Activated CD8-positive, alpha-beta memory T cell treated with anti-CD3 and anti-CD28 coated beads for 4 hours (primary cell): ENCODE data around the gene CTSW.

Experiments
- DNase-seq, 2 donors: peaks; one replicate each; pipeline ENCODE4 v3.0.0-alpha.2; 2020; ENCODE audit warnings: low read depth in 2 of 2

CTSW gene

GRCh38 chr11:65855927-65856363, 23.7 kb upstream of the CTSW start:
- DNase-seq, result no peak

DNA sequence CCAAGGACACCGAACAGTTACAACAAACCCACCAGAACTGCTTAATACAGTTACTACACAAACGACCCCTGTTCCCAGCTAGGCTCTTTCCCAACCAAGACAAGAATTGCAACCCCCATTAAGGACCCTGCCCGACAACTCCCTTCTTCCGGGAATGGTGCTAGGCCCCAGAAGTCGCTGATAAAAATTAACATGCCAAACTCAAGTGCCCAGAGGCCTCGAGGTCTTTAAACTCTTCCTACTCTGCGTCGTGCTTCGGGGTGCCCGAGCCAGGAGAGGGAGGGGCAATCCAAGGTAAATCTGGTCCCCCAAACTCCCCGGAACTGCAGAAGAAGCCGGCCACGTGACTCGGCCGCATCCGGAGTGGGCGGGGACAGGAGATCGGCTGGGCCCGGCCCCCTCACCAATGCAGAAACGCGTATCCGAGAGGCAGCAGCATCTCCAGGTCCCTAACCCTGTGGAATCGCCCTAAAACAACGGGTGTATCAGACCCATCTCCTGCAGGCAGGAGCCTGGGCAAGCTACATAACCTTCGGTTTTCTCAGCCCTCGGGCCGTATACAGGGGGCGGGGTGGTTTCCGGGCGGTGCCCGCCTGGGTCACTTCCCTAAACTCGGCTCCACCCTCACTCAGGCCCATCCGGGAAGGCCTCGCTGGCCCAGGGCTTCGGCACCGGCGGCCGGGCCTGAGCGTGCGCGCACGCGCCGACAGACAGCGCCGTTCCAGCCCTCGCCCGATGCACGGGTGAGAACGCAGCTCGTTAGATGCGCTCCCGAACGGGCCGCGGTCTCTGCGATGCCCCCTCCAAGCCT, 22.7 kb upstream of the CTSW start:
- DNase-seq, result peak; percentile 68 to 73

DNA sequence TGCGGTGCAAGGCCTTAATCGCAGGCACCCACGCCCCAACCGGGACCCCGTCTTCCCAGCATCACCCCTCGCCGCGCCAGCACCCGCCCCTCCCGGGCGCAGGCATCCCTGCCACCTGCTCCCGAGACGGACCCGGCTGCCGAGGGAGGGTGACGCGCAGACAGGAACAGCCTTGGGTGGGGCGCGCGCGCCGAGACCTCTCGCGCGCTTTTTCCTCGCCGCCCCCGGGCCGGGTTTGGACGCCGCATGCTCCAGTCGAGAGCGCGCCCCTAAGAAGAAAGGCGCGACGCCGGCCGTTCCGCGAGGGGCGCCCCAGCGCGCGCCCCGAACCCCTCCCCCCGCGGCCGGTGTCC, 22.2 kb upstream of the CTSW start:
- DNase-seq, result peak in 1 of 2 donors; percentile 43

DNA sequence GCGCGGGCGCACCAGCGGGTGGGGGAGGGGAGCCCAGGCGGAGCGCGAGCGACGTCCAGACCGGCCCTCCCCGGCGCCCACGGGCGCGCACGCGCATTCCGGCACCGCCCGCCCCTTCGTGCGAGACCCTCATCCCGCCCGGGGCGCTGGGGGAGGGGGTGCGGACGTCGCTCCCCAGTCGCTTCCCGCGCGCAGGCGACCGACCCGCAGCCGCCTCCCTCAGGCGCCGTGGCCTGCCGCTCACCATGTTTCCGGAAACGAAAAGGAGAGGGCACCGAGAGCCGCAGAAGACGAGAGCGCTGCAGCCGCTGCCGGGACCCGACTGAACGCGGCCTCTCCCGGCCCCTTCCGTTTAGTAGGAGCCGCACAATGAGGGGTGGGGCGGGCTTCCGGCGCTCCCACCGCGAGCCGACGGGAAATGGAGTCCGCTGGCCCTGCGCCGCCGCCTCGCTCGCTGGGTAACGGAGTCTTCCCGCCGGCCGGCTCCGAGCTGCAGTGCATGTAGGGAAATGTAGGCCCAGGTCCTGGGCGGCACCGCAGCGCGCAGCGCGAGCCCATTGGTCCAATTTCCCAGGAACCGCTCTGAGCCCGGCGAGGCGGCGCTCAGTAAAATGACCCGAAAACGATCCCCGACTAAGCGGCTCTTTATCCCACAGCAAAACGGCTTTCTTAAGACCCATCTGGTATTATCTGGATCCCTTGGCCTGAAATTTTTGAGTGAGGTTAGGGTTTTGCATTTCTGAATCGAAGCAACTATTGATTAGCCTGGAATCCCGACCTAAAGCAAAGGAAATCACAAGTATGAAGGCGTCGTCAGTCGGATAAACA, 21.6 kb upstream of the CTSW start, which contains the start of gene CFL1:
TSS of gene CFL1 (minus strand) at position 328 of the 828 bp plus-strand sequence. CDS start at position 247, 81 bp downstream.
- peak; percentile 93 to 95 for DNase-seq

- no peak for DNase-seq
Measured at GRCh38 chr11:65858681-65859087, 21.0 kb upstream of the CTSW start.

DNA sequence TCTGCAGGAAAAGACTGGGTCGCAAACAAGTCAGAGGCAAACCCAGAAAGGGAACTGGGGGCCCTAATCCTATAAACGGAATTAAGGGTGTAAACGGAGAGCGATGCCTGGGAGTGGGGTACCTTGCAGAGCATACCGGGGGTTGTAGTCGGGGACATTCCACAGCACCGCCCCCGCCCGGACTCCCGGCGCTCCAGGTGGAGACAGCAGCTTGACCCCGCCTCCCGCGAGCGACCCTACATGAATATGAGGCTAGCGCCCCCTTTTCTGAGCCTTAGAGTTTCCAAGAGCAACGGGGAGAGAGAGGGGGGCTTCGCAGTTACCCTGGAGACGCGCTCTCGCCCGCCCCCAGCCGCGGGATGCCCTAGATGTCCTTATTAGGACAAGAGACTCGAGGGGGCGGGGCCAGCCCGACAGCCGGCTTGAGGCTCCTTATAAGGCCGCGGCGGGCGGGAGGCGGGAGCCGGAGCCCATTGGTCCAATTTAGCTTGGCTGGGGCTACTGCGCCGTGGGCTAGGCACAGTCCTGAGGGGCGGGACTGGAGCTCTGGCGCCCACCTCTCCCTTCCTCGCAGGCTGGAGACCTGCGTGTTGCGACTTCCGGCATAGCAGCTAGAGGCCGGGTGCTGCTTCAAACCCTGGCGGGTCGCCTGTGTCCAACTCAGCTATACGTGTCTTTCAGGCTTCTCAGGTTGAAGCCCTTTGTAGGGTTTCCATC, 20.4 kb upstream of the CTSW start:
- DNase-seq, result peak; percentile 96

- no peak for DNase-seq
Measured at GRCh38 chr11:65859812-65860277, 19.8 kb upstream of the CTSW start.

DNA sequence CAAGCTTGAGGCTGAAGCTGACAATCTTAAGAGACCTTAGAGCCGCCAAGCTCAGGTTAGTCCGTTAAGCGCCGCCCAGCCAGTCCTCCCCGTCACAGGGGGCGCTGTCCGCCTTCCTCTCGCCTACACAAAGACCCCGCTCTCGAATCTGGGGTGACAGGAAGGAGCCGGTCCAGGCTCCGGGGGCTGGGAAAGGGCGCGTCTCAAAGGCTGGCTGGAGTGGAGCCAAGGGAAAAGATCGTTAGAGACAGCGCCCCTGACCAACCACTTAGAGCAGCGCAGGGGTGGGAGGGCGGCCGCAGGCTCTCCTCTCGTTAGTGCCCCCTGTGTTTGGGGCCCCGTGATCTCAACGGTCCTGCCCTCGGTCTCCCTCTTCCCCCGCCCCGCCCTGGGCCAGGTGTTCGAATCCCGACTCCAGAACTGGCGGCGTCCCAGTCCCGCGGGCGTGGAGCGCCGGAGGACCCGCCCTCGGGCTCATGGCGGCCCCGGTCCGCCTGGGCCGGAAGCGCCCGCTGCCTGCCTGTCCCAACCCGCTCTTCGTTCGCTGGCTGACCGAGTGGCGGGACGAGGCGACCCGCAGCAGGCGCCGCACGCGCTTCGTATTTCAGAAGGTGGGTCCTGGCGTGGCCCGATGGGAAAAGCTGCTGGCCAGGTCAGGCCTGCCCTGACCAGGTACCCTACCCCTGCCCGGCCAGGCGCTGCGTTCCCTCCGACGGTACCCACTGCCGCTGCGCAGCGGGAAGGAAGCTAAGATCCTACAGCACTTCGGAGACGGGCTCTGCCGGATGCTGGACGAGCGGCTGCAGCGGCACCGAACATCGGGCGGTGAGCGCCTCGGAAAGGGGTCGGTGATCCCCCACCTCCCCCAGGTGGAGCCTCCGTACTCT, 19.1 kb upstream of the CTSW start, which contains the start of gene MUS81:
TSS of gene MUS81 (plus strand) at position 156 of the 887 bp plus-strand sequence. CDS start at position 477, 321 bp downstream.
- DNase-seq, result peak; percentile 89 to 95

DNA sequence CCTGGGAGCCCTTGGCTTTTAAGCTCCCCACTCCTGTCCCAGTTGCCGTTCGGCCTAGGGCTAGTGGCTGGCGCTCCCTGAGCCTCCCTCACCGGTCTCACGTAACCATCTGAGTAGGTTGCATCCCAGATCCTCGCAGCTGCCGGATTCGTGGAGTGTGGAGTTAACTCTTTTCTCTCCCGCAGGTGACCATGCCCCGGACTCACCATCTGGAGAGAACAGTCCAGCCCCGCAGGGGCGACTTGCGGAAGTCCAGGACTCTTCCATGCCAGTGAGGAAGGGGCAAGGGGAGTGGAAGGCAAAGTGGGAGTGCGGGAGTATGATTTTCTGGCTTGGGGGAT, 18.5 kb upstream of the CTSW start:
- no peak for DNase-seq

DNA sequence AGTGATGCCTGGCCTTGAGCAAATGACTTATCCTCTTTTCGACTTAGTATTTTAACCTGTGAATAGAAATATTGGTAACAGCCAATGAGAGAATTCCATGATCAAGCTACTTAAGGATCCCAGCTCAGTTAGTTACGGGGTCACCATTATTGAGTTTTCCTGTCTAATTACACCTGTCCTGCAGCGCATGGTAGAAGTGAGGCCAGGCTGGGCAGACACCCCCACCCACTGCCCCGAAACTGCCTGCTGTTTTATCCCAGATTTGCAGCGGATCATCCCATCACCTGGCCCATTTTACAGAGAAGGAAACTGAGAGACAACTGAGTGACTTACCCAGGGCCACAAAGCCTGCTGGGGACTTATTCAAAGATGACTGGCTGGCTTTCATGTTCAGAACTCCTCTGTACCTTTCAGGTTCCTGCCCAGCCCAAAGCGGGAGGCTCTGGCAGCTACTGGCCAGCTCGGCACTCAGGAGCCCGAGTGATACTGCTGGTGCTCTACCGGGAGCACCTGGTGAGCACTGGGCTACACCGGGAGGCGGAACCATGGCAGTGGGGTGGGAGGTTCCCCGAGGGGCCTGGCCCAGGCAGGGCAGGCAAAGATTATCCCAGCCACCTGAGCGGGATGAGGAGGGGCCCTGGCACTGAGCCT, 18.0 kb upstream of the CTSW start:
- no peak for DNase-seq

DNA sequence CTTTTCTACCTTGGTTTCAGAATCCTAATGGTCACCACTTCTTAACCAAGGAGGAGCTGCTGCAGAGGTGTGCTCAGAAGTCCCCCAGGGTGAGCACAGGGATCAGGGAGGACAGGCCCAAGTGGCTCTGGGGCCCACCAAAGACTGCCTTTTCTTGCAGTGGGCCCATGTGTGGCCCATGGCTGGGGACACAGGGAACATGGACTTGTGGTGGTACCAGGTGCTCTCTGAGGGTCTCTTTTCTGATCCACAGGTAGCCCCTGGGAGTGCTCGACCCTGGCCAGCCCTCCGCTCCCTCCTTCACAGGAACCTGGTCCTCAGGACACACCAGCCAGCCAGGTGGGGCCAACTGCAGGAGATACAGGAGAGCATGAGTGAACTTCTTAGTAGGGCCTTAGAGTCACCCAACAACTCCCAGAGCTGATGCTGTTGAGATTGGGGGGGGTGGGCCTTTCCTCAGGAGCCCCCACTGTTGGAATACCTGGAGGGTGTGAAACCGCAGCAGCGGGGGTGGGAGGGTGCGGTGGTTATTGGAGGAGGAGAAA, 17.4 kb upstream of the CTSW start:
- no peak for DNase-seq

DNA sequence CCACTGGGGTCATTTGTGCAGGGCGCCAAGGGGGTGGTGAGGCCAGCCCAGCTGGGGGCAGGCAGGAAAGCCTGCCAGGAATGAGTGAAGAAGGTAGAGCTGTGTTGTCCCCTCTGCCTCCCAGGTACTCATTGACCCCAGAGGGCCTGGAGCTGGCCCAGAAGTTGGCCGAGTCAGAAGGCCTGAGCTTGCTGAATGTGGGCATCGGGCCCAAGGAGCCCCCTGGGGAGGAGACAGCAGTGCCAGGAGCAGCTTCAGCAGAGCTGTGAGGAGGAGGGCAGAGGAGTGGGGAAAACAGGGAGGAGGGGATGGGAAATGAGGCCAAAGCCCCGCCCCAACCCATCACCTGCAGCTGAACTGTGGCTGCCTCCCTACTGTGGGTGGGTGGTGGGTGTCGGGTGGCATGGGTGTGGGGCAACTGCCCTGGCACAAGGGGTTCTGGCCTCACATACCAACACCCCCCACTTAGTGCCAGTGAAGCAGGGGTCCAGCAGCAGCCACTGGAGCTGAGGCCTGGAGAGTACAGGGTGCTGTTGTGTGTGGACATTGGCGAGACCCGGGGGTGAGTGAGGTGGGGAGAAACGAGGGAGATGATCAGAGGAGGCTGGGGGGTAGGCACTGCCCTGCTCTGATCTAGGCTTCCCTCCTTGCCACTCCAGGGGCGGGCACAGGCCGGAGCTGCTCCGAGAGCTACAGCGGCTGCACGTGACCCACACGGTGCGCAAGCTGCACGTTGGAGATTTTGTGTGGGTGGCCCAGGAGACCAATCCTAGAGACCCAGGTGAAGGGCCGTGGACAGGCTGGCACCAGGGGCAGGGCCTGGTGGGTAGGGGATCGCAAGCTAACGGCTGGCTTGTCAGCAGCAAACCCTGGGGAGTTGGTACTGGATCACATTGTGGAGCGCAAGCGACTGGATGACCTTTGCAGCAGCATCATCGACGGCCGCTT, 16.4 kb upstream of the CTSW start:
- DNase-seq, result no peak

DNA sequence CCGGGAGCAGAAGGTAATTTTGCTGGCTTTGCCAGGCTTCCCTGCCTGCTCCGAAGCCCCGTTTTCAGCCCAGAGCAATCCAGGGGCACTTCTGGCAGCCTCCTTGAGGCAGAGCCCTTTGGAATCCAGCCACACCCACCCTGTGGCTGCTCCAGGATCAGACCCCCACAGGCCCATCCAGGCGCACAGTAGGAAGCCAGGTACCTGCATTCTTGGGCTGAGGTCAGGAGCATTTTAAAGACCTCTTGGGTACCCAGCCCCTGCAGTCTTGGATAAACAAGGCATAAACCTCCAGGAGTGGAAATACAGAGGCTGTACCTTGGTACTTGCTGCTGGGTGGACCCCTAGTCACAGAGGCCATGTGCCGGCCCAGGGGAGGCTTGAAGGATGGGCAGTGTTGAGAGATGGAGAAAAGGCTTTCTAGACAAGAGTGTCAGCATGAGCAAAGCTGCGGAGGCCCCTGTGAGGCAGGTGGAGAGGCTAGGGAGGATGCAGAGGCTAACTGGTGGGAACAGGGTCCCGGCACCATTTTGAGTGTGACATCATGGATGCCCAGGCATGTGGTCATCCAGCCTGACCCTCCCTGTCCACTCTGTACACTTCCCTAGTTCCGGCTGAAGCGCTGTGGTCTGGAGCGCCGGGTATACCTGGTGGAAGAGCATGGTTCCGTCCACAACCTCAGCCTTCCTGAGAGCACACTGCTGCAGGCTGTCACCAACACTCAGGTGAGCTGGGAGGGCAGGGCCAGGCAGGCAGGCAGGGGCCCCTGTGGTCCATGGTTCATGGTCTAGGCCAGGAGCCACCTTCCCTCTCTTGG, 15.5 kb upstream of the CTSW start:
- DNase-seq, result no peak

DNA sequence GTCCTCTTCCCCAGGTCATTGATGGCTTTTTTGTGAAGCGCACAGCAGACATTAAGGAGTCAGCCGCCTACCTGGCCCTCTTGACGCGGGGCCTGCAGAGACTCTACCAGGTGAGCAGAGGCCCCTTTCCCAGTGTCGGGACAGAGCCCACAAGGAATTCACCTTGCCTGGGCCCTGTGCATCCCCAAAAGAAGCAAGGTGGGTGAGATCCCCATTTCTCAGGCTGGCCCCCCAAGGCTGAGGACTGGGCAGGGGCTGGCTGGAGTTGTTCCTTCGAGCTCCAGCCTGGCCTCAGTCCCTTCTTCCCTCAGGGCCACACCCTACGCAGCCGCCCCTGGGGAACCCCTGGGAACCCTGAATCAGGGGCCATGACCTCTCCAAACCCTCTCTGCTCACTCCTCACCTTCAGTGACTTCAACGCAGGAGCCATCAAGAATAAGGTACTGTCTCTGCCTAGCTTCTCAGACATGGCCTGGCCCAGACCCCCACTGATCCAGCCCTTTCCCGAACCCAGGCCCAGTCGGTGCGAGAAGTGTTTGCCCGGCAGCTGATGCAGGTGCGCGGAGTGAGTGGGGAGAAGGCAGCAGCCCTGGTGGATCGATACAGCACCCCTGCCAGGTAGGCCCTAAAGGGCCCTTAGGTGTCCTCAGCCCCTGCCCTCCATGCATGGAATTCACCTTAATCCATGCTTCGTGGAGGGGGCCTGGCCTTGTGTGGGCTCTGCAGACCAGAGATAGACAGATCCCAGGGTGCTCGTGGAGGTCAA, 14.7 kb upstream of the CTSW start:
- no peak for DNase-seq

- DNase-seq, result no peak
Measured at GRCh38 chr11:65865550-65866172, 14.0 kb upstream of the CTSW start.

DNA sequence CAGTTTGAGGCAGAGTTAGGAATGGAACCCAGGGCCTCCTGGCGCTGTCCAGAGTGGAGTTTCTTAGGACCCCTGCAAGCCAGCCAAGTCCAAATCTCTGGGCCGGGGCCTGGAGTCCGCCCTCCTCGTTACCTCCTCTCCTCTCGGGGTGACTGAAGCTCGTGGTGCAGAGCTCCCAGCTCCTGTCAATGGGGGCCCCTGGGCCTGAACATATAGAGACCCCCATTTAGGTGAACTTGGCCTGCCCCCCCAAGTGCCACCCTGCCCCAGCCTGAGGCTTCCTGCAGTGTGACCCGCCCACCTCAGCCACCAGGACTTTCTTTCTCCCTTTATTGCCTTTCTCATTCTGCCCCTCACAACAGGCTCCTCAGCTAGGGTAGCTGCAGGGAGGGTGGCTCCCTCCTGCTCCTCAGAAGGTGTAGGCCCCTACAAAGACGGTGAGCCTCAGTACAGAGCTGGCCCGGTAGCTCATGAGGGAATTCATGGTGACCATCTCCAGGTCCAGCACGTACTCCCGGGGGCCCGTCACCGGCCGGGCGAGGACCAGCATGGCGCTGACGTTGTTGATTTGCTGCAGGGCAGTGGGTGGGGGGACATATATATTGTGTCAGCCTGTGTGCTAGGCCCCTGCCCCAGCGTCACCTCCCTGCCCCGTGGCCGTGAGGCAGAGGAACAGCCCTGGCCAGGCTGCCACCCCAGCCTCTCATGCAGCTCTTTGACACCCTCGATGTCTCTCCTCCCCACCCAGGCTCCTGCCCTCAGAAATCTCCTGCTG, 12.9 kb upstream of the CTSW start:
- DNase-seq, result no peak
